Common myeloid progenitor, CD34-positive (primary cell): ENCODE measurements around the gene RAB27B.

ENCODE experiments used
- CTCF ChIA-PET: fragments of 350-600 bp; sonication (Branson Sonifier 250); formaldehyde crosslinking; loops from one replicate; lab custom pipeline; 2021; ENCODE audit warnings: antibody characterized with exemption; lab: Charles Lee
- POLR2A ChIA-PET: fragments of 350-600 bp; sonication (Branson Sonifier 250); formaldehyde crosslinking; loops from one replicate; lab custom pipeline; 2021; ENCODE audit warnings: antibody characterized with exemption; lab: Charles Lee
- DNase-seq, 3 donors: peaks; one replicate each; pipeline versions ENCODE4 v3.0.0 to v3.0.0-alpha.2; 2013
- H3K27ac ChIP-seq, 2 experiments: 1 replicate in 1 of 2; 2 replicates in 1 of 2; pipeline ENCODE4 v1.7.0; 2013; ENCODE audit warnings: inconsistent platforms in 2 of 2, low read length in 2 of 2, mild to moderate bottlenecking in 2 of 2, low read depth in 1 of 2, moderate library complexity in 1 of 2; ENCODE audit not compliant: severe bottlenecking in 2 of 2, insufficient read depth in 1 of 2, poor library complexity in 1 of 2
- H3K27me3 ChIP-seq, 5 experiments: replicated peaks in 2 of 5; 1 replicate in 3 of 5; 2 replicates in 2 of 5; pipeline versions ENCODE4 v1.6.1 to v1.7.0; 2013; ENCODE audit warnings: low read length in 4 of 5, mild to moderate bottlenecking in 2 of 5, moderate library complexity in 2 of 5, inconsistent platforms in 1 of 5; ENCODE audit not compliant: insufficient read depth in 5 of 5, control insufficient read depth in 4 of 5
- H3K36me3 ChIP-seq, 4 experiments: 1 replicate in 2 of 4; 2 replicates in 2 of 4; pipeline versions ENCODE4 v1.6.1 to v1.7.0; 2013; ENCODE audit warnings: low read length in 3 of 4, control low read depth in 1 of 4, mild to moderate bottlenecking in 1 of 4; ENCODE audit not compliant: control insufficient read depth in 4 of 4, insufficient read depth in 4 of 4
- H3K4me1 ChIP-seq, 4 experiments: 1 replicate in 3 of 4; 2 replicates in 1 of 4; pipeline versions ENCODE4 v1.6.1 to v1.7.1; 2013; ENCODE audit warnings: low read length in 3 of 4, mild to moderate bottlenecking in 3 of 4, control low read depth in 1 of 4, inconsistent platforms in 1 of 4, moderate library complexity in 1 of 4; ENCODE audit not compliant: control insufficient read depth in 4 of 4, insufficient read depth in 4 of 4; ENCODE audit errors: control extremely low read depth in 1 of 4
- H3K4me3 ChIP-seq, 7 experiments: 1 replicate in 4 of 7; 2 replicates in 3 of 7; pipeline versions ENCODE4 v1.5.1 to v1.7.0; 2013; ENCODE audit warnings: mild to moderate bottlenecking in 7 of 7, low read length in 6 of 7, moderate library complexity in 6 of 7, inconsistent platforms in 2 of 7, low read depth in 2 of 7, control low read depth in 1 of 7; ENCODE audit not compliant: insufficient read depth in 4 of 7, control insufficient read depth in 1 of 7; ENCODE audit errors: extremely low read depth in 1 of 7
- H3K9me3 ChIP-seq, 5 experiments: 1 replicate in 4 of 5; 2 replicates in 1 of 5; pipeline versions ENCODE4 v1.6.1 to v1.7.1; 2013; ENCODE audit warnings: low read length in 4 of 5, mild to moderate bottlenecking in 2 of 5, inconsistent platforms in 1 of 5, low read depth in 1 of 5, moderate library complexity in 1 of 5; ENCODE audit not compliant: control insufficient read depth in 4 of 5, insufficient read depth in 2 of 5; ENCODE audit errors: control extremely low read depth in 1 of 5
- WGBS: methylation state at CpG from one replicate; pipeline ENCODE4 v1.1.5; 2013; ENCODE audit not compliant: insufficient coverage; 5-methylcytosine and 5-hydroxymethylcytosine counted together

The RAB27B gene

DNA sequence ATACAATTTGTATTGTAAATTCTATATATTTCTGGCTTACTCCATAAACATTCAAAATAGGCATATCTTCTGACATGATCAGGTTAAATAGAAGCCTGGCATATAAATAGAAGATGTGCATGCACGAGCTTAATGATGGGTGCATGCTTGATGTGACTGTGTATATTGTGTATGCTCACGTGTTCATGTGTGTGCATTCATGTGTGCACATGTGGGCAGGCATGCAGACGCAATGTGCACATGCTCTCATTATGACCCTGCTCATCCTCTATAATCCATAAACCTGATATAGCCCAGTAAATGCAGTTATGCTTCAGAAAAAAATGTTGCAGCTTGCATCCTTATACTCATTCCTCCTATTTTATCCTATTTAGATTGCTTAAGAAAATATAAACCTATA is 29.2 kb downstream of the RAB27B start:
- no peaks in the 10 kb centered on the region for H3K9me3 ChIP-seq
- peaks cover 22 to 49% (median 37%) of the 10 kb centered on the region in 4 experiments for H3K4me1 ChIP-seq
- no peak for DNase-seq
- no peak overlapping the region for H3K4me3 ChIP-seq
- ChIA-PET CTCF (interaction anchor here (0.9 to 6.2 kb wide), 2 partner anchors 14 to 28 kb away, joined by 3 to 34 read pairs; no protein-coding TSS in a partner anchor), POLR2A (no interaction called here)
- peaks cover 0 to 12% (median under 1%) of the 10 kb centered on the region in 4 experiments for H3K36me3 ChIP-seq
- no CpG with 5 or more reads among the region's 3 CpGs for WGBS
- H3K27me3 ChIP-seq, result no peaks in the 10 kb centered on the region
- no peak overlapping the region for H3K27ac ChIP-seq

DNA sequence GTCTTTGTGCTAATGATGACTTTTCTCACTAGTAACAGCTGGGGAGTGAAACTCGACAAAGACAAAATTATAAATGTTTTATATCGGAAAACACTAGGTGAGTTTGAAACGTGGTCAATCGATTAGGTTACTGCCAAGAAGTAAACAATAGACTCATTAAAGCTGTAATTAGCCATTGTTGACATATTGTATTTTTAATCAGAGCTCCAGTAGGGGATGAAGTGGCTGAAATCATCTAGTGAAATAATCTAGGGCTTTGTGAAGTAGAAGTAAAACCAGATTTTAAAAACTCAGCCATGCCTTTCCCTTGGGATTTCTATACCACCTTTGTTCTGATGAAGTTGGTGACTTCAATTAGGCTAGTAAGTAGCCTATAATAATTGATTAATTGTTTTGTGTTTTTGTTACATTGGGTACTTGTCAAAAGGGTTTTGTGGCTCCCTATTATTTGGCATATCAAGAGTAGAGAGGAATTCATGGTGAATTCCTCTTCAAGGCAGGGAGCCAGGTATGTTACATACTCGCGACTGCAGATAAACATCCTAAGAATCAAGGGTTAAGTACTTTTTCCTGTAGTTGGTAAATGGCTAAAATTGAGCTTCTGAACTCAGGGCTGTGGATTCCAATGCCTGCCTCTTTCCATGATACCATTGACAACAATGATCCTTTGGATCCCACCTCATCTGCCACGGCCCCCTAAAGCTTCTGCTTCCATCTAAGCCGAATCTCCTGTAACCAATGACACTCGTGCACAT is 31.6 kb downstream of the RAB27B start:
- Histone ChIP-seq H3K4me3 (no peak overlapping the region), H3K4me1 (peaks cover 11 to 31% (median 21%) of the 10 kb centered on the region in 4 experiments), H3K36me3 (peaks cover 0 to 14% (median under 1%) of the 10 kb centered on the region in 4 experiments), H3K27ac (no peak overlapping the region), H3K27me3 (no peaks in the 10 kb centered on the region), H3K9me3 (no peaks in the 10 kb centered on the region)
- no peak for DNase-seq
- ChIA-PET POLR2A (no interaction called here), CTCF (interaction anchor here (0.8 to 6.2 kb wide), 4 partner anchors 9 to 185 kb away, joined by 3 to 34 read pairs (median 3); no protein-coding TSS in a partner anchor)
- WGBS, result 92% methylated on average over 6 of the region's 9 CpGs

DNA sequence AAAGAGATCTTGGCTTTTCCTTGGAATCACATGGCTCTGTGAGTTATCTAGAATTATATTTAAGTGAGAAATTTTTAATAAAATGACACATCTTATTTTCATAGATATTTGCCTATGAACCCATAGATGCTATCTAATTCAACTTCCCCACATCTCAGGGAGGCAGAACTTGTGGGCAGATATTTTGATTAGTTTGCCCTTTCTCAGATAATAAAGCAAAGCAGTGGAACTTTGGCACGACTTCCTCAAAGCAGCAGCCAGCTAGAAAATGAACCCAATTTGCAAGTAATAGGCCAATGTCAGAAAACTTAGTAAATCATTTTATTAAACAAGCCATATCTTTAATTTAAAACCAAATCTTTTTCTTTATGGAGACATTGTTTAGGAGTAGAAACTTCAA is 32.7 kb downstream of the RAB27B start:
- Histone ChIP-seq H3K36me3 (peaks cover 0 to 14% (median under 1%) of the 10 kb centered on the region in 4 experiments), H3K9me3 (no peaks in the 10 kb centered on the region), H3K4me3 (no peak overlapping the region), H3K27me3 (no peaks in the 10 kb centered on the region), H3K4me1 (peaks cover 11 to 30% (median 21%) of the 10 kb centered on the region in 4 experiments), H3K27ac (no peak overlapping the region)
- ChIA-PET POLR2A (no interaction called here), CTCF (interaction anchor here (0.8 to 6.2 kb wide), 4 partner anchors 10 to 186 kb away, joined by 3 to 34 read pairs (median 4); no protein-coding TSS in a partner anchor)
- DNase-seq, result peak in 2 of 3 donors; percentile 80 to 88
- WGBS, result no CpG with 5 or more reads among the region's 1 CpG

DNA sequence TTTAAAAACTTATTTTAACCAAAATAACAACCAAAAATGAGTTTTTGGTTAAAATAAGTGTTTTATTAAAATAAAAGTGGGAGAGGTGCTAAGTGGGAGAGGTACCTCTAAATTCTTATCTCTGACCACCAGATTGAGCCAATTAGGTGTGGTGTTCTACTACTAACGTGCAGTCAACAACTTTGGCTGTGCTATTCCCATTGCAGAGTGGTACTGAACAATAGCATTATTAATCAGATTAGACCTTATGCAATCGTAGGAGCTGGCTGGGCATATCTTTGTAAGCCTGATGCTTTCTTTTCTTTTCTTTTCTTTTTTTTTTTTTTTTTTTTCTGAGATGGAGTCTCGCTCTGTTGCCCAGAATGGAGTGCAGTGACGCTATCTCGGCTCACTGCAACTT is 38.9 kb downstream of the RAB27B start:
- no peak overlapping the region for H3K4me3 ChIP-seq
- peaks cover 3 to 10% (median 6%) of the 10 kb centered on the region in 4 experiments for H3K4me1 ChIP-seq
- WGBS, result 90% methylated on average over 3 of the region's 5 CpGs
- H3K36me3 ChIP-seq, result peaks cover 0 to 20% (median 2%) of the 10 kb centered on the region in 4 experiments
- DNase-seq, result peak in 1 of 3 donors; percentile 37
- ChIA-PET POLR2A (no interaction called here), CTCF (no interaction called here)
- H3K9me3 ChIP-seq, result peaks cover 0 to 4% (median 0%) of the 10 kb centered on the region in 5 experiments
- no peaks in the 10 kb centered on the region for H3K27me3 ChIP-seq
- H3K27ac ChIP-seq, result no peak overlapping the region

DNA sequence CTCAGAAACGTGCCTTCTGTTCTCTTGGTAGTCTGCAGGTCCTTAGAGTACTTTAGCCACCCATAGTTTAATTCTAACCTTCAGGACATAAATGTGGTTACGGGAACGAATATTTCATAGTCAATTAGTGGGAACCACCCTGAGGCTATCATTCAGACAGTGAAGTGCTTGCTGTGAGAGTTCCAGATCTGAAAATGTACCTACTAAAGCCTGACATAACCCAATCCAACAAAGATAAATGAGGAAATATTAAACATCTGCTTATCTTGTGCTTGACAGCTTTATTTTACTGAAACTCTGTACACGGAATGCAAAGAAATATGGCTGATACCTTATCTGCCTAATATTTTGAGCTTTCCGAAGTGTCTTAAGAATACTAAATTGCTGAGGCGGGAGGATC is 43.0 kb downstream of the RAB27B start:
- Histone ChIP-seq H3K27me3 (no peaks in the 10 kb centered on the region), H3K9me3 (peaks cover 0 to 4% (median 0%) of the 10 kb centered on the region in 5 experiments), H3K36me3 (peaks cover 0 to 14% (median under 1%) of the 10 kb centered on the region in 4 experiments), H3K4me1 (peaks cover 17 to 35% (median 30%) of the 10 kb centered on the region in 4 experiments), H3K27ac (no peak overlapping the region), H3K4me3 (no peak overlapping the region)
- 30% methylated on average over 4 of the region's 6 CpGs for WGBS
- CTCF ChIA-PET, result interaction anchor here (1.0 to 5.1 kb wide), 4 partner anchors 10 to 63 kb away, joined by 3 to 34 read pairs (median 18); no protein-coding TSS in a partner anchor
- POLR2A ChIA-PET, result no interaction called here
- DNase-seq, result peak; percentile 31 to 87 (median 79)

DNA sequence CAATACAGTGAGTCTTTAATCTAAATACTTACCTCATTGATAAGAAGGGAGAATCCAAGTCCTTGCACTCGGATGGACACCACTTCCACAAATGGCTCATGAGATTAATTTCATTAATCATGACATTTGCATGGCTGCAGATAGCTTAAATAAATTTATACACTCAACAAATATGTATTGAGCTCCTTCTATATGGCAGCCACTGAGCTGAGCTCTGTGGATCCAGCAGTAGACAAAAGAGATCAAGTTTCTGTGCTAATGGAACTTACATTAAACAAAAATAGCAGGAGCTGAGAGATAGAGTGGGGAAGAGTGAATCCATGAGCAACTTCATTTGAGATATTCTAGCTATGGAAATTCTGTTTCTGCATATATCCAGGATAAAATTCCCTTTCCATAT is 44.4 kb downstream of the RAB27B start:
- H3K36me3 ChIP-seq, result peaks cover 0 to 14% (median under 1%) of the 10 kb centered on the region in 4 experiments
- peaks cover 17 to 38% (median 32%) of the 10 kb centered on the region in 4 experiments for H3K4me1 ChIP-seq
- H3K27me3 ChIP-seq, result no peaks in the 10 kb centered on the region
- DNase-seq, result peak in 1 of 3 donors; percentile 33
- WGBS, result no CpG with 5 or more reads among the region's 1 CpG
- H3K27ac ChIP-seq, result no peak overlapping the region
- H3K4me3 ChIP-seq, result no peak overlapping the region
- CTCF ChIA-PET, result interaction anchor here (1.1 to 5.1 kb wide), 7 partner anchors 9 to 61 kb away, joined by 3 to 34 read pairs (median 4); no protein-coding TSS in a partner anchor
- peaks cover 0 to 1% (median 0%) of the 10 kb centered on the region in 5 experiments for H3K9me3 ChIP-seq
- POLR2A ChIA-PET, result no interaction called here

DNA sequence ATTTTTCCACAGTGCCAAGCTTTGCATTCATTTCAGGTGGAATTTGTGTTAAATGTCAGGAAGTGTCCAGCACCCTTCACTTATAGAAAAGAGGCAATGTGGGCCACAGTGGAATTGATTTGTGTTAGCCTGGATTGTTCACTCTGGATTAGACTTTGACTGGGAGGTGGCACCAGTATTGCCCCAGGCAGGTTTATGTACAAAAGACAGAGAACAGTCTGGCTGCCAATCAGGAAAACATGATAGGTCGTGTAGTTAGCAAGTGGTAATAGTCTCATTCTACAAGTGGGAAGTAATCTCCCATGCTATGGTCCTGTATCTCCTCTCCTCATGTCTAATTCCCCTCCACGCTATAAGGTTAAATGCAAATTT is 45.6 kb downstream of the RAB27B start:
- Histone ChIP-seq H3K27ac (no peak overlapping the region), H3K27me3 (no peaks in the 10 kb centered on the region), H3K4me1 (peaks cover 17 to 46% (median 37%) of the 10 kb centered on the region in 4 experiments), H3K36me3 (peaks cover 0 to 5% (median 0%) of the 10 kb centered on the region in 4 experiments), H3K9me3 (no peaks in the 10 kb centered on the region), H3K4me3 (no peak overlapping the region)
- 100% methylated on average over 1 of the region's 2 CpGs for WGBS
- ChIA-PET POLR2A (no interaction called here), CTCF (interaction anchor here (0.6 to 5.1 kb wide), 6 partner anchors 9 to 79 kb away, joined by 3 to 34 read pairs (median 4); no protein-coding TSS in a partner anchor)
- DNase-seq, result peak in 1 of 3 donors; percentile 21
